ENCODE data around the gene COL13A1. TPM values are rescaled to one million over a fixed set of nuclear protein-coding genes. Genes with fewer than 3 reads are reported as not detected.

COL13A1 gene
- total and polyA plus RNA-seq, 8 donors = 2.1 to 68.5 (median 52.4) TPM

GRCh38 chr10:69807696-69808095, 6.0 kb downstream of the COL13A1 start:
- H3K27ac ChIP-seq = no peak overlapping the region
- intact Hi-C loops (cut with DNase I) = loop anchor here in 1 of 2 donors (10.0 kb wide), 2 partner anchors 107 to 153 kb away; no protein-coding TSS in a partner anchor
- no peak overlapping the region for H3K4me3 ChIP-seq
- H3K27me3 ChIP-seq = peaks cover 4 to 30% of the 10 kb centered on the region in 2 donors
- ATAC-seq (no peak), DNase-seq (no peak)
- no peaks in the 10 kb centered on the region for H3K9me3 ChIP-seq
- peaks cover 3% of the 10 kb centered on the region in 2 donors for H3K4me1 ChIP-seq
- TF ChIP-seq CTCF (IDR thresholded peaks at IDR 0.05) = no peak
- no peaks in the 10 kb centered on the region for H3K36me3 ChIP-seq

GRCh38 chr10:69809318-69809717, 7.6 kb downstream of the COL13A1 start:
- intact Hi-C loops (cut with DNase I) = loop anchor here in 1 of 2 donors (10.0 kb wide), 2 partner anchors 105 to 155 kb away; no protein-coding TSS in a partner anchor
- Histone ChIP-seq H3K9me3 (no peaks in the 10 kb centered on the region), H3K27me3 (peaks cover 0 to 14% of the 10 kb centered on the region in 2 donors), H3K36me3 (no peaks in the 10 kb centered on the region), H3K27ac (no peak overlapping the region), H3K4me1 (no peaks in the 10 kb centered on the region), H3K4me3 (no peak overlapping the region)
- no peak for DNase-seq
- TF ChIP-seq CTCF (IDR thresholded peaks at IDR 0.05) = no peak
- ATAC-seq = no peak

- intact Hi-C loops (cut with DNase I) = no loop called here
- Histone ChIP-seq H3K4me3 (no peak overlapping the region), H3K27me3 (peaks cover 0 to 7% of the 10 kb centered on the region in 2 donors), H3K27ac (no peak overlapping the region), H3K4me1 (no peaks in the 10 kb centered on the region), H3K9me3 (no peaks in the 10 kb centered on the region), H3K36me3 (no peaks in the 10 kb centered on the region)
- no peak for ATAC-seq
- DNase-seq = no peak
- no peak for TF ChIP-seq CTCF (IDR thresholded peaks at IDR 0.05)
These were observed 8.4 kb downstream of the COL13A1 start for GRCh38 chr10:69810097-69810496.

- Histone ChIP-seq H3K27ac (no peak overlapping the region), H3K9me3 (no peaks in the 10 kb centered on the region), H3K27me3 (peaks cover 0 to 5% of the 10 kb centered on the region in 2 donors), H3K4me3 (no peak overlapping the region), H3K4me1 (no peaks in the 10 kb centered on the region), H3K36me3 (no peaks in the 10 kb centered on the region)
- no peak for DNase-seq
- intact Hi-C loops (cut with DNase I) = no loop called here
- no peak for ATAC-seq
- no peak for TF ChIP-seq CTCF (IDR thresholded peaks at IDR 0.05)
These were observed 9.1 kb downstream of the COL13A1 start for GRCh38 chr10:69810675-69811397.

- intact Hi-C loops (cut with DNase I) = no loop called here
- Histone ChIP-seq H3K9me3 (no peaks in the 10 kb centered on the region), H3K4me3 (no peak overlapping the region), H3K27ac (no peak overlapping the region), H3K4me1 (peaks cover 0 to 6% of the 10 kb centered on the region in 2 donors), H3K36me3 (no peaks in the 10 kb centered on the region), H3K27me3 (no peaks in the 10 kb centered on the region)
- TF ChIP-seq CTCF (IDR thresholded peaks at IDR 0.05) = no peak
- ATAC-seq = no peak
- DNase-seq = no peak
These were observed 11.9 kb downstream of the COL13A1 start for GRCh38 chr10:69813632-69814031.

Measured in left lung (tissue), 10 donors.